OCI-LY7 (cell line): Measurements from ENCODE around the gene NAV2.

Experiments used
- EZH2phosphoT487 ChIP-seq: fragments of 200-600 bp; sonication (generic); IDR thresholded peaks from 2 replicates; pipeline ENCODE4 v1.6.1; 2018; ENCODE audit warnings: low read depth, borderline replicate concordance, mild to moderate bottlenecking, mixed run types, antibody characterized with exemption, low read length, moderate library complexity, mixed read lengths
- TF ChIP-seq, protein P1 (sequence below): fragments of 200-600 bp; sonication (generic); conservative IDR thresholded peaks from 2 replicates; pipeline ENCODE4 v1.5.1; 2014; ENCODE audit warnings: mild to moderate bottlenecking, antibody characterized with exemption, low read length, moderate library complexity, mixed read lengths

- TF ChIP-seq, protein P1, sequence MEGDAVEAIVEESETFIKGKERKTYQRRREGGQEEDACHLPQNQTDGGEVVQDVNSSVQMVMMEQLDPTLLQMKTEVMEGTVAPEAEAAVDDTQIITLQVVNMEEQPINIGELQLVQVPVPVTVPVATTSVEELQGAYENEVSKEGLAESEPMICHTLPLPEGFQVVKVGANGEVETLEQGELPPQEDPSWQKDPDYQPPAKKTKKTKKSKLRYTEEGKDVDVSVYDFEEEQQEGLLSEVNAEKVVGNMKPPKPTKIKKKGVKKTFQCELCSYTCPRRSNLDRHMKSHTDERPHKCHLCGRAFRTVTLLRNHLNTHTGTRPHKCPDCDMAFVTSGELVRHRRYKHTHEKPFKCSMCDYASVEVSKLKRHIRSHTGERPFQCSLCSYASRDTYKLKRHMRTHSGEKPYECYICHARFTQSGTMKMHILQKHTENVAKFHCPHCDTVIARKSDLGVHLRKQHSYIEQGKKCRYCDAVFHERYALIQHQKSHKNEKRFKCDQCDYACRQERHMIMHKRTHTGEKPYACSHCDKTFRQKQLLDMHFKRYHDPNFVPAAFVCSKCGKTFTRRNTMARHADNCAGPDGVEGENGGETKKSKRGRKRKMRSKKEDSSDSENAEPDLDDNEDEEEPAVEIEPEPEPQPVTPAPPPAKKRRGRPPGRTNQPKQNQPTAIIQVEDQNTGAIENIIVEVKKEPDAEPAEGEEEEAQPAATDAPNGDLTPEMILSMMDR = no peak
- no peak for TF ChIP-seq EZH2phosphoT487
These were observed 154.4 kb downstream of the NAV2 start for GRCh38 chr11:19867064-19867463.
